AML-193 (cell line): ENCODE data around the gene AGBL1.

Experiments
- DNase-seq, 2 experiments: peaks; one replicate each; lab custom pipeline; 2025; lab: John Stamatoyannopoulos, UW

AGBL1 gene

GRCh38 chr15:86237111-86237500 lies 157.4 kb downstream of the AGBL1 start:
- DNase-seq = no peak

GRCh38 chr15:86247249-86247955 lies 167.7 kb downstream of the AGBL1 start:
- no peak for DNase-seq

GRCh38 chr15:86255247-86255646 lies 175.6 kb downstream of the AGBL1 start:
- DNase-seq = no peak

GRCh38 chr15:86256628-86257027 lies 177.0 kb downstream of the AGBL1 start:
- DNase-seq = no peak

GRCh38 chr15:86259589-86259988 lies 179.9 kb downstream of the AGBL1 start:
- DNase-seq = no peak

GRCh38 chr15:86263230-86263629 lies 183.6 kb downstream of the AGBL1 start:
- DNase-seq = no peak

- DNase-seq = no peak
Measured at GRCh38 chr15:86266896-86267484, 187.3 kb downstream of the AGBL1 start.

- DNase-seq = no peak
Measured at GRCh38 chr15:86267892-86268291, 188.2 kb downstream of the AGBL1 start.

- no peak for DNase-seq
Measured at GRCh38 chr15:86268558-86268957, 188.9 kb downstream of the AGBL1 start.

- no peak for DNase-seq
Measured at GRCh38 chr15:86273309-86273708, 193.6 kb downstream of the AGBL1 start.

GRCh38 chr15:86275361-86275760 lies 195.7 kb downstream of the AGBL1 start:
- no peak for DNase-seq

- DNase-seq = no peak
Measured at GRCh38 chr15:86278586-86278985, 198.9 kb downstream of the AGBL1 start.

GRCh38 chr15:86284635-86285034 lies 205.0 kb downstream of the AGBL1 start:
- no peak for DNase-seq

GRCh38 chr15:86295511-86295910 lies 215.8 kb downstream of the AGBL1 start:
- no peak for DNase-seq

GRCh38 chr15:86296769-86297168 lies 217.1 kb downstream of the AGBL1 start:
- no peak for DNase-seq

GRCh38 chr15:86300390-86301125 lies 220.9 kb downstream of the AGBL1 start:
- DNase-seq = no peak

GRCh38 chr15:86311568-86312280 lies 232.1 kb downstream of the AGBL1 start:
- DNase-seq = no peak

- DNase-seq = no peak
Measured at GRCh38 chr15:86312486-86312885, 232.8 kb downstream of the AGBL1 start.

- DNase-seq = no peak
Measured at GRCh38 chr15:86316216-86316615, 236.5 kb downstream of the AGBL1 start.

- DNase-seq = no peak
Measured at GRCh38 chr15:86316726-86317383, 237.2 kb downstream of the AGBL1 start.

GRCh38 chr15:86317384-86317740 lies 237.7 kb downstream of the AGBL1 start:
- no peak for DNase-seq

GRCh38 chr15:86322629-86323028 lies 243.0 kb downstream of the AGBL1 start:
- no peak for DNase-seq
